ENCODE results near the gene SIGLEC11.

Gene SIGLEC11

DNA sequence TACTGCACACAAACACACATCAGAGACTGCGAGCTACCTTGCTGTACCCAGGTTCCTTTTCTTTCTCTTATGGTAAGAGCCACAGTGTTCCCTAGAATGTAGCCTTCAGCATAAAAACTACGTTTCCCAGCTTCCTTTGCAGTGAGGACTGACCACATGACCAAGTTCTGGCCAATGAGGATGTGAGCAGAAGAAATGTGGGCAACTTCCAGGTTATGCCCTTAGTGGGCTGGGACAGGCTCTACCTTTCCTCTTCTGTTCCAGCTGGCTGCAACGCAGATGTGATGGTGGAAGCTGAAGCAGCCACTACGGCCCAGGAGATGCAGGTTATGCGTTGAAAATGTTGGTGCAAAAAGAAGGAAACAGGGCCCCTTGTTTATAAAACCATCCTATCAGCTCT lies 36.7 kb upstream of the SIGLEC11 start:
- TF ChIP-seq GATA1 (IDR thresholded peaks at IDR 0.05; ENCODE audit: low read depth, low read length) (no peak), POLR2A (IDR thresholded peaks at IDR 0.05; ENCODE audit: low read length) (no peak)
- DNase-seq: peak; percentile 30 to 60

- no peak for DNase-seq
- no peak for TF ChIP-seq GATA1 (IDR thresholded peaks at IDR 0.05; ENCODE audit: low read depth, low read length)
- no peak for TF ChIP-seq POLR2A (IDR thresholded peaks at IDR 0.05; ENCODE audit: low read length)
These were observed 27.5 kb upstream of the SIGLEC11 start for GRCh38 chr19:49988433-49988832.

- TF ChIP-seq POLR2A (IDR thresholded peaks at IDR 0.05; ENCODE audit: low read length) (no peak), GATA1 (IDR thresholded peaks at IDR 0.05; ENCODE audit: low read depth, low read length) (no peak)
- no peak for DNase-seq
These were observed 27.0 kb upstream of the SIGLEC11 start for GRCh38 chr19:49988007-49988406.

GRCh38 chr19:49987159-49987698 lies 26.3 kb upstream of the SIGLEC11 start:
- TF ChIP-seq POLR2A (IDR thresholded peaks at IDR 0.05; ENCODE audit: low read length) (no peak), GATA1 (IDR thresholded peaks at IDR 0.05; ENCODE audit: low read depth, low read length) (no peak)
- DNase-seq: peak; percentile 87 to 88

DNA sequence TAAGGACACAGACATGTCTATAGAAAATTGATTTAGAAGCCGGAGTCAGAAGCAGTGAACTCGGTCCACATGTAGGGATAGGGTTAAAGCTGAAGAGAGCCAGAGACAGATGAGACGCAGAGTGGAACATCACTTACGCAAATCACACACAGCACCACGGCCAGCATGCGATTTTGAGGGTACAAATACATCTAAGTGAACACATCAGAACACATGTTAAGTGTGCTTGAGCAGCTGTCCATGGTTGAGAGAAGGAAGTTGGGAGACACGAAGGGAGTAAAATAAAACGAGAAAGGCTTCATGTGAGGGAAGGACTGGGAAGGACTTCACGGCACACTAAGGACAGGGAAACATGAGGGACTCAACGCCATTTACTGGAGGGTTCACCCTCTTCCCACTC lies 25.4 kb upstream of the SIGLEC11 start:
- no peak for DNase-seq
- TF ChIP-seq GATA1 (IDR thresholded peaks at IDR 0.05; ENCODE audit: low read depth, low read length): no peak
- TF ChIP-seq POLR2A (IDR thresholded peaks at IDR 0.05; ENCODE audit: low read length): no peak

DNA sequence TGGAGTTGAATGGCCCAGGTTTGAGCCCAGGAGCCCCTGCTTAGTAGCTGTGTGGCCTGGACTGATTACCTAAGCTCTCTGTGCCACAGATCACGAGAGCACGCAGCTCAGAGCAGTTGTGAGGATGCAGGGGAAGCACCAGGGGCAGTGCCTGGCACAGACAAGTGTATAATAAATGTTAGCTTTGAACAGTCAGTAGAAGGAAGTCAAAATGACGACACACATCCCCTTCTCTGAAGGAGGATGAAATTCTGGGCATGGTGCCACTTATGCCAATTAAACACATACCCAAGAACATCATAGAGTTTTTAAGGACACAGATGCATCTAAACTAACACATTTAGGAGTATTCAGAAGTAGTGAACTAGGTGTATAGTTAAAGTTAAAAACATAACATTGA lies 24.9 kb upstream of the SIGLEC11 start:
- DNase-seq: no peak
- TF ChIP-seq GATA1 (IDR thresholded peaks at IDR 0.05; ENCODE audit: low read depth, low read length): no peak
- TF ChIP-seq POLR2A (IDR thresholded peaks at IDR 0.05; ENCODE audit: low read length): no peak

DNA sequence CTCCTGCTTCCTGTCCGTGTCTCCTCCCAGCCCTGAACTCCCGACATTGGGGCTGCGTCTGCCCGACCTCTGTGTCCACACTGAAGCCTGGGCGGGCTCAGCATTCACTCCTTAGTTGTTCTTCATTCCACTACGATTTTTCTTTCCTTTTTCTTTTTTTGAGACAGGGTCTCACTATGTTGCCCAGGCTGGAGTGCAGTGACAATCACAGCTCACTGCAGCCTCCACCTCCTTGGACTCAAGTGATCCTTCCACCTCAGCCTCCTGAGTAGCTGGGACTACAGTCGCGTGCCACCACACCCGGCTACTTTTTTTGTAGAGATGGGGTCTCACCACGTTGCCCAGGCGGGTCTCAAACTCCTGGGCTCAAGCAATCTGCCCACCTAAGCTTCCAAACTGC lies 23.5 kb upstream of the SIGLEC11 start:
- no peak for DNase-seq
- TF ChIP-seq POLR2A (IDR thresholded peaks at IDR 0.05; ENCODE audit: low read length): no peak
- TF ChIP-seq GATA1 (IDR thresholded peaks at IDR 0.05; ENCODE audit: low read depth, low read length): no peak

DNA sequence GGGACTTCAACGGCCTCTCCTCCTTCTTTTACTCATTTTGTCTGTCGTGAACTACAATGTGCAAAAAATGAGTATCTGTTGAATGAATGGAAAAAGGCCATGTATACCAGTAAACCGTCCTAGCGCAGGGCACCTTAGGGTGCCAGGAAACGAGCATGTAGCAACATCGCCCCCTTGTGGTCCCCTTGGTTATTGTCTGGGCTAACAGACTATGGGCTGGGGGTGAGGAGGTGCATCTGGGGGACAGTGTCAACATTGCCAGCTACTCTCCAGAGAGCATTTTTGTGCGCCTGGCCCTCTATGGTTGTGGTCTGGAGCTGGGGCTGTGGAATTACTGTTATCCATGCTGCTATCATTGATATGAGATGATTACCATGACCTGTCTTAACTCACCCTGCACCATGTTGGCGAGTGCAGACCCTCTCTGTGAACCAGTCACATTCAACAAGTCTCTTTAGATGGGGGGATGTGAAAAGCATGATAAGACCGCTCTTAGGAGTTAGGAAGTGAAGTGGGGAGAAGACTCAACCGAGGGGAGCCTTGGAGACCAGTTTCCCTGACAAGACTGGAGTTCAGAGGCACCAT lies 22.8 kb upstream of the SIGLEC11 start:
- TF ChIP-seq GATA1 (IDR thresholded peaks at IDR 0.05; ENCODE audit: low read depth, low read length): no peak
- TF ChIP-seq POLR2A (IDR thresholded peaks at IDR 0.05; ENCODE audit: low read length): no peak
- DNase-seq: peak; percentile 62 to 84

- no peak for TF ChIP-seq GATA1 (IDR thresholded peaks at IDR 0.05; ENCODE audit: low read depth, low read length)
- TF ChIP-seq POLR2A (IDR thresholded peaks at IDR 0.05; ENCODE audit: low read length): no peak
- DNase-seq: peak; percentile 48 to 52
These were observed 20.9 kb upstream of the SIGLEC11 start for GRCh38 chr19:49981603-49982593.

GRCh38 chr19:49978324-49978723 lies 17.4 kb upstream of the SIGLEC11 start:
- DNase-seq: no peak
- TF ChIP-seq GATA1 (IDR thresholded peaks at IDR 0.05; ENCODE audit: low read depth, low read length) (no peak), POLR2A (IDR thresholded peaks at IDR 0.05; ENCODE audit: low read length) (no peak)

- TF ChIP-seq POLR2A (IDR thresholded peaks at IDR 0.05; ENCODE audit: low read length) (no peak), GATA1 (IDR thresholded peaks at IDR 0.05; ENCODE audit: low read depth, low read length) (no peak)
- no peak for DNase-seq
These were observed 16.9 kb upstream of the SIGLEC11 start for GRCh38 chr19:49977881-49978280.

DNA sequence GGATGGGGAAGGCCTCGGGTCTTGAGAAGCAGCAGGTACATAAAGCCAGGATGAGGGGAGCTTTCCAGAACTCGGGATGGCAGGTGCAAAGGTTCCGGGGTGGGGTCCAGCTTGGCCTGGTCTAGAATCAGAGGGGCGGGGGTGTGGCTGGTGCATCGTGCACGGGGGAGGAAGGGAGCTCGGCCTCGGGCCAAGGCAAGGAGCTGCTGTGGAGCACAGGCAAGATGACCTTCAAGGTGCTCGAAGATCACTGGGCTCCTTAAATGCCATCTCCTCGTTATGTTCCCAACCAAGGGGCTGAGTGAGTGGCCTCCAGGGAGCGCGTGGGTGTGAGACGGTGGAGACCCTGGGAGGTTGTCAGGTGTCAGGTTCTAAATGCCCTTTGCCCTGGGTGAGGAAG lies 16.1 kb upstream of the SIGLEC11 start:
- DNase-seq: no peak
- no peak for TF ChIP-seq GATA1 (IDR thresholded peaks at IDR 0.05; ENCODE audit: low read depth, low read length)
- TF ChIP-seq POLR2A (IDR thresholded peaks at IDR 0.05; ENCODE audit: low read length): no peak

GRCh38 chr19:49976496-49976895 lies 15.5 kb upstream of the SIGLEC11 start:
- DNase-seq: no peak
- TF ChIP-seq GATA1 (IDR thresholded peaks at IDR 0.05; ENCODE audit: low read depth, low read length): no peak
- TF ChIP-seq POLR2A (IDR thresholded peaks at IDR 0.05; ENCODE audit: low read length): no peak

DNA sequence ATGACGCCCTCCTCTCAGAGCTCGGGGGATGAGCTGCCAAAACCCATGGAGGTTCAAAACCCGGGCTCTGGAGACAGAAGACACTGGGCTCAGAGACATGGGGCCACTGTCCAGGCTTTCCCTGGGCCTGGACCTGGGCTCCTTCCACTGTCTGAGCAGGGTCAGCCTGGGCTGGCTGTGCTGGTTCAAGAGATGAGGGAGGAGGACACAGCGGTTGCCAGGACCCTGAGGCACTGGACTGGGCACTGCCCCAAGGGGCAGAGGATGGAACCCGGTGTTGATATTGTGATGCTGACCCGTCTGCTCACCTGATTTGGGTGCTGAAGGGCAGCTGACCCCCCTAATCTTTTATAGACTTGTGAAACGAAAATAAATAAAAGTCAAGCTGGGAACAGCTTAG lies 14.1 kb upstream of the SIGLEC11 start:
- no peak for DNase-seq
- no peak for TF ChIP-seq GATA1 (IDR thresholded peaks at IDR 0.05; ENCODE audit: low read depth, low read length)
- TF ChIP-seq POLR2A (IDR thresholded peaks at IDR 0.05; ENCODE audit: low read length): no peak
